Nephron (organoid): ENCODE data around the gene AHRR.

Experiments
- H3K27ac Mint-ChIP-seq, 3 experiments: 2 replicates each; pipeline ENCODE4 v1.8.0; 2020; ENCODE audit warnings: mixed read lengths in 3 of 3, mild to moderate bottlenecking in 2 of 3, moderate library complexity in 1 of 3
- H3K27me3 Mint-ChIP-seq: 2 replicates; pipeline ENCODE4 v1.8.0; 2021; ENCODE audit warnings: low read depth, mild to moderate bottlenecking, moderate library complexity, mixed read lengths
- H3K36me3 Mint-ChIP-seq: 2 replicates; pipeline ENCODE4 v1.8.0; 2020; ENCODE audit warnings: low read depth, mixed read lengths
- H3K4me1 Mint-ChIP-seq: 2 replicates; pipeline ENCODE4 v1.8.0; 2020; ENCODE audit warnings: mixed read lengths
- H3K4me3 Mint-ChIP-seq, 3 experiments: 2 replicates each; pipeline ENCODE4 v1.8.0; 2020; ENCODE audit warnings: mild to moderate bottlenecking in 3 of 3, mixed read lengths in 3 of 3, moderate library complexity in 2 of 3
- H3K9me3 Mint-ChIP-seq: 2 replicates; pipeline ENCODE4 v1.8.0; 2020; ENCODE audit warnings: mixed read lengths
- CTCF ChIP-seq, 3 experiments: fragments of 200-600 bp; sonication (generic); IDR thresholded peaks; one replicate each; pipeline ENCODE4 v1.5.0; 2021; ENCODE audit warnings: antibody characterized with exemption in 3 of 3; ENCODE audit not compliant: unreplicated experiment in 3 of 3

AHRR gene

DNA sequence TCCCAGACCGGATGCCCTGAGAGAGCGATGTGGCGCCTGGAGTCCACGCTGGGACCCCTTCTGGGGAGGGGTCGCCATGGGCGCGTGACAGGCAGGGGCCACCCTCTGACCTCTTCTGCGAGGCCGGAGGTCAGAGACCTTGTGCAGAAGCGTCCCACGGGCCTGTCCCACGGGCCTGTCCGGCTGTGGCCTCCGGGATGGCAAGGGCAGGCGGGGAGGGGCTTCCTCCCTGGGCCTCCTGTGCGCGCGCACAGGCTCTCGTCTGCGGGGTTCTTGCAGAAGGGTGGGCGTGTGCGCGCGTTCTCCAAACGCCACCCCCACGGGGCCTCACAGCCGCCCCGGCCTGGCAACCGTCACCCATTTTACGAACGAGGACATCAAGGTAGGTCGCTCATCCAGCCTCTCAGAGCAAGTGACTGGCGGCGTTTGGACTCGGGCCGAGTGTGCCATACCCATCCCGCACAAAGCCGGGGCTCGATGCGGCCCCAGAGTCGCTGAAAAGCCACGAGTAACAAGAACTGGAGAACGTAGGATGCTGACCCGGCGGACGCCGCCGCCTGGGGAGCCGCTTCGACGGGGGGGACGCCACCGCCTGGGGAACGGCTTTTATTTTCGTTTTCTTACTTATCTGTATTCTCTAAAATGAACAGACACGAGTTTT is 897 bp downstream of the AHRR start:
- no peak for TF ChIP-seq CTCF (IDR thresholded peaks at IDR 0.05; ENCODE audit: unreplicated experiment in 3 of 3)
- H3K9me3 Mint-ChIP-seq: no peaks in the 10 kb centered on the region
- H3K27me3 Mint-ChIP-seq: peaks cover 69% of the 10 kb centered on the region
- H3K4me1 Mint-ChIP-seq: no peaks in the 10 kb centered on the region
- H3K27ac Mint-ChIP-seq: no peak overlapping the region
- H3K36me3 Mint-ChIP-seq: no peaks in the 10 kb centered on the region
- no peak overlapping the region for H3K4me3 Mint-ChIP-seq

GRCh38 chr5:322942-323879 is 1.7 kb downstream of the AHRR start:
- peak overlapping the region; percentile 14 to 48 (median 28) for H3K4me3 Mint-ChIP-seq
- H3K4me1 Mint-ChIP-seq: no peaks in the 10 kb centered on the region
- peaks cover 67% of the 10 kb centered on the region for H3K27me3 Mint-ChIP-seq
- H3K9me3 Mint-ChIP-seq: no peaks in the 10 kb centered on the region
- no peak overlapping the region for H3K27ac Mint-ChIP-seq
- TF ChIP-seq CTCF (IDR thresholded peaks at IDR 0.05; ENCODE audit: unreplicated experiment in 3 of 3): no peak
- no peaks in the 10 kb centered on the region for H3K36me3 Mint-ChIP-seq

DNA sequence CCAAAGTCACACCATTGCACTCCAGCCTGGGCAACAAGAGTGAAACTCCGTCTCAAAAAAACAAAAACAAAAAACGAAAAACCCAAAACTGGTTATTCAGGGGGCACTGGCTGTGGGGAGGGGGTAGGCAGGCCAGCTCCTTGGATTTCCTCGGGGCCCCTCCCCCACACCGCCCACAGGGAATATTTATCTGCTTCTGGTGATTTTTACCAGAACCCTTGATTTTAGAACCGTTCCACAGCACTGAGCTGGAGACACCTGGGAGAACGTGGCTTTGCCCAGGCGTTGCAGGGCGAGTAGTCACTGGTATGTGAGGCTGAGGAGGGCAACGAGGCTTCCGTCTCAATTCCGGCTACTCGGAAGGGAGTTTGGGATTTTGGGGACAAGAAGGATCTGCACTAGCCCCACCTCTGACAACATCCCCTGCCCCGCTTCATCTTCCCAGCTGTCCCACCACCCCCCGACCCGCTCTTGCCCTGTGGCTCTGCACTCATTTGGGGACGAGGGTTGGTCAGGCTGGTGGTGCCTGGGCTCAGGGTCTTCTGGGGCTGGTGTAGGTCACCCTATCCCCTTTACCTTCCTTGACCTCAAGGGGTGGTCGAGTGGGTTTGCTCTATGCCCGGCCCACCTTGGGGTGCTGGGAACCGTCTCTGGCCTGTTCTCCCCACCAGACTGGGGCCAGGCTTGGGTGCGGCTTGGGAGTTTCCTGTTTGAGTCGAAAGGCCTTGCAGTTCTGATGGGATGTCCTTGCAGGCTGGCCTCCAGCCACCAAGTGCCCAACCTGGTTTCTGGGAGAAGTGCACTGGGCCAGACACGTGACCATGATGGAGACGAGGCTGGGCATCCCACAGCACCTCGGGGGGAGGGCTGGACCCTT is 3.5 kb downstream of the AHRR start:
- Mint-ChIP-seq H3K4me3 (no peak overlapping the region), H3K4me1 (no peaks in the 10 kb centered on the region), H3K27me3 (peaks cover 57% of the 10 kb centered on the region), H3K9me3 (no peaks in the 10 kb centered on the region), H3K36me3 (no peaks in the 10 kb centered on the region), H3K27ac (no peak overlapping the region)
- no peak for TF ChIP-seq CTCF (IDR thresholded peaks at IDR 0.05; ENCODE audit: unreplicated experiment in 3 of 3)

DNA sequence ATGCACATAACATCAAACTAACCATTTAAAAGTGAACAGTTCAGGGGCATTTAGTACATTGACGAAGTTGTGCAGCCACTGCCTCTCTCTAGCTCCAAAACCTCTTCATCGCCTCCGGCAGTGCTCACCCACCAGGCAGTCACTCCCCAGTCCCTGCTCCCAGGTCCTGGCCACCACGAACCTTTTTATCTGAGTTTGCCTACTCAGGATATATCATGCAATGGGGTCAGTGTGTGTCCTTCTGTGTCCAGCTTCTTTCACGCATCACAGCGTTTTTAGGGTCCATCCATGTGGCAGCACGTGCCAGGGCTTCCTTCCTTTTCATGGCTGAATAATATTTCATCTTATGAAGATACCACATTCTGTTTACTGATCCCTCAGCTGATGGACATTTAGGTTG is 4.6 kb downstream of the AHRR start:
- Mint-ChIP-seq H3K4me3 (no peak overlapping the region), H3K27me3 (peaks cover 48% of the 10 kb centered on the region), H3K9me3 (peaks cover 3% of the 10 kb centered on the region), H3K27ac (no peak overlapping the region), H3K4me1 (no peaks in the 10 kb centered on the region), H3K36me3 (no peaks in the 10 kb centered on the region)
- no peak for TF ChIP-seq CTCF (IDR thresholded peaks at IDR 0.05; ENCODE audit: unreplicated experiment in 3 of 3)

GRCh38 chr5:329121-329735 is 7.7 kb downstream of the AHRR start:
- no peaks in the 10 kb centered on the region for H3K4me1 Mint-ChIP-seq
- no peak for TF ChIP-seq CTCF (IDR thresholded peaks at IDR 0.05; ENCODE audit: unreplicated experiment in 3 of 3)
- no peaks in the 10 kb centered on the region for H3K36me3 Mint-ChIP-seq
- no peak overlapping the region for H3K27ac Mint-ChIP-seq
- peaks cover 3% of the 10 kb centered on the region for H3K9me3 Mint-ChIP-seq
- no peak overlapping the region for H3K4me3 Mint-ChIP-seq
- H3K27me3 Mint-ChIP-seq: peaks cover 35% of the 10 kb centered on the region
